Panc1 (cell line): ENCODE data around the gene CLEC14A. TPM values are rescaled to one million over a fixed set of nuclear protein-coding genes. Genes with fewer than 3 reads are reported as not detected.

Source experiments
- ATAC-seq: fragments of 200-7000 bp; cut with Tn5 transposase; 2 replicates; pipeline ENCODE4 v1.9.1; 2020; ENCODE audit warnings: mild to moderate bottlenecking, moderate library complexity
- BruUV-seq: library from RNA; stranded (reverse); fragments of 400-500 nt; replicated peaks from 2 replicates; lab custom pipeline; 2021; lab: Mats Ljungman, UMichigan
- CTCF ChIA-PET: fragments of 300-600 bp; sonication (Branson Sonifier 250); formaldehyde crosslinking; loops from one replicate; lab custom pipeline; 2022; ENCODE audit warnings: antibody characterized with exemption; lab: Charles Lee
- POLR2A ChIA-PET: fragments of 300-600 bp; sonication (Branson Sonifier 250); formaldehyde crosslinking; loops from one replicate; lab custom pipeline; 2022; ENCODE audit warnings: antibody characterized with exemption; lab: Charles Lee
- DNase-seq: peaks from one replicate; pipeline ENCODE4 v3.0.0-alpha.2; 2010; ENCODE audit warnings: low read depth, low spot score
- H3K27ac ChIP-seq: 2 replicates; pipeline ENCODE4 v1.5.1; 2011; ENCODE audit warnings: mild to moderate bottlenecking, low read length, inconsistent platforms
- H3K27me3 ChIP-seq: fragments of 200-500 bp; sonication (Bioruptor generic); 2 replicates; pipeline ENCODE4 v1.6.0; 2014; ENCODE audit warnings: low read length, inconsistent platforms; ENCODE audit not compliant: control insufficient read depth, insufficient read depth
- H3K36me3 ChIP-seq: fragments of 200-500 bp; sonication (Bioruptor generic); 2 replicates; pipeline ENCODE4 v1.5.1; 2014; ENCODE audit warnings: inconsistent platforms, mild to moderate bottlenecking, low read length, moderate library complexity; ENCODE audit not compliant: control insufficient read depth, insufficient read depth
- H3K4me1 ChIP-seq: 2 replicates; pipeline ENCODE4 v1.5.1; 2011; ENCODE audit warnings: inconsistent platforms, mild to moderate bottlenecking, low read length, moderate library complexity; ENCODE audit not compliant: control insufficient read depth, insufficient read depth
- H3K4me3 ChIP-seq, 2 experiments: 2 replicates each; pipeline ENCODE4 v1.5.1; 2011 to 2012; ENCODE audit warnings: low read depth in 2 of 2, low read length in 2 of 2, mild to moderate bottlenecking in 2 of 2, inconsistent platforms in 1 of 2, moderate library complexity in 1 of 2
- H3K9me3 ChIP-seq: fragments of 200-500 bp; sonication (Bioruptor generic); 2 replicates; pipeline ENCODE4 v1.5.1; 2014; ENCODE audit warnings: low read depth, mild to moderate bottlenecking, inconsistent platforms, low read length, moderate library complexity; ENCODE audit not compliant: control insufficient read depth, insufficient read depth
- POLR2AphosphoS5 ChIP-seq: IDR thresholded peaks from 2 replicates; pipeline ENCODE4 v1.6.1; 2012; ENCODE audit warnings: mild to moderate bottlenecking, low read depth, low read length, moderate library complexity
- REST ChIP-seq, 2 experiments: IDR thresholded peaks; 2 replicates each; pipeline ENCODE4 v1.6.1; 2011 to 2012; ENCODE audit warnings: low read depth in 2 of 2, control low read depth in 1 of 2, low read length in 1 of 2, mild to moderate bottlenecking in 1 of 2, moderate library complexity in 1 of 2; ENCODE audit not compliant: insufficient read depth in 1 of 2
- SIN3A ChIP-seq: IDR thresholded peaks from 2 replicates; pipeline ENCODE4 v1.6.1; 2012; ENCODE audit warnings: low read depth, mild to moderate bottlenecking, low read length, moderate library complexity, borderline replicate concordance; ENCODE audit not compliant: insufficient read depth
- TCF7L2 ChIP-seq: IDR thresholded peaks from 2 replicates; pipeline ENCODE4 v1.6.1; 2011; ENCODE audit warnings: mild to moderate bottlenecking, low read depth, low read length, inconsistent platforms
- in situ Hi-C: cut with HindIII; loops from 2 replicates; pipeline ENCODE4 v1.10.0; 2016; ENCODE audit warnings: low sequenced_read_pairs, low pct_unique_long_range_greater_than_20kb
- intact Hi-C: fragments of 100-400 bp; cut with micrococcal nuclease; formaldehyde crosslinking; loops from one replicate; pipeline ENCODE4 v1.10.0; 2022; ENCODE audit not compliant: unreplicated experiment
- total RNA-seq: library from RNA; stranded (reverse); gene quantifications from one replicate; pipeline ENCODE4 v1.2.1, GENCODE V29; 2021; ENCODE audit not compliant: unreplicated experiment
- TF ChIP-seq, protein P1 (sequence below): fragments of 450-650 bp; IDR thresholded peaks from 2 replicates; pipeline ENCODE4 v1.5.1; 2017; ENCODE audit warnings: mild to moderate bottlenecking

CLEC14A gene
- total RNA-seq, 1 experiment from 2014 or later = 0.10 TPM

GRCh38 chr14:38302034-38302433 is 46.1 kb upstream of the CLEC14A start:
- no peak overlapping the region for H3K27ac ChIP-seq
- no peak for DNase-seq
- no peak overlapping the region for H3K4me3 ChIP-seq
- H3K36me3 ChIP-seq = no peaks in the 10 kb centered on the region
- no peak for ATAC-seq
- in situ Hi-C loops = no loop called here
- H3K4me1 ChIP-seq = no peaks in the 10 kb centered on the region
- ChIA-PET POLR2A (no interaction called here), CTCF (no interaction called here)
- H3K27me3 ChIP-seq = no peaks in the 10 kb centered on the region
- intact Hi-C loops = no loop called here
- no peaks in the 10 kb centered on the region for H3K9me3 ChIP-seq
- BruUV-seq = no TSS peak
- TF ChIP-seq REST (IDR thresholded peaks at IDR 0.05; ENCODE audit: insufficient read depth in 1 of 2, low read depth in 2 of 2, low read length in 1 of 2) (no peak), TCF7L2 (no peak), SIN3A (no peak), POLR2AphosphoS5 (no peak)
- TF ChIP-seq, protein P1, sequence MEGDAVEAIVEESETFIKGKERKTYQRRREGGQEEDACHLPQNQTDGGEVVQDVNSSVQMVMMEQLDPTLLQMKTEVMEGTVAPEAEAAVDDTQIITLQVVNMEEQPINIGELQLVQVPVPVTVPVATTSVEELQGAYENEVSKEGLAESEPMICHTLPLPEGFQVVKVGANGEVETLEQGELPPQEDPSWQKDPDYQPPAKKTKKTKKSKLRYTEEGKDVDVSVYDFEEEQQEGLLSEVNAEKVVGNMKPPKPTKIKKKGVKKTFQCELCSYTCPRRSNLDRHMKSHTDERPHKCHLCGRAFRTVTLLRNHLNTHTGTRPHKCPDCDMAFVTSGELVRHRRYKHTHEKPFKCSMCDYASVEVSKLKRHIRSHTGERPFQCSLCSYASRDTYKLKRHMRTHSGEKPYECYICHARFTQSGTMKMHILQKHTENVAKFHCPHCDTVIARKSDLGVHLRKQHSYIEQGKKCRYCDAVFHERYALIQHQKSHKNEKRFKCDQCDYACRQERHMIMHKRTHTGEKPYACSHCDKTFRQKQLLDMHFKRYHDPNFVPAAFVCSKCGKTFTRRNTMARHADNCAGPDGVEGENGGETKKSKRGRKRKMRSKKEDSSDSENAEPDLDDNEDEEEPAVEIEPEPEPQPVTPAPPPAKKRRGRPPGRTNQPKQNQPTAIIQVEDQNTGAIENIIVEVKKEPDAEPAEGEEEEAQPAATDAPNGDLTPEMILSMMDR = no peak

DNA sequence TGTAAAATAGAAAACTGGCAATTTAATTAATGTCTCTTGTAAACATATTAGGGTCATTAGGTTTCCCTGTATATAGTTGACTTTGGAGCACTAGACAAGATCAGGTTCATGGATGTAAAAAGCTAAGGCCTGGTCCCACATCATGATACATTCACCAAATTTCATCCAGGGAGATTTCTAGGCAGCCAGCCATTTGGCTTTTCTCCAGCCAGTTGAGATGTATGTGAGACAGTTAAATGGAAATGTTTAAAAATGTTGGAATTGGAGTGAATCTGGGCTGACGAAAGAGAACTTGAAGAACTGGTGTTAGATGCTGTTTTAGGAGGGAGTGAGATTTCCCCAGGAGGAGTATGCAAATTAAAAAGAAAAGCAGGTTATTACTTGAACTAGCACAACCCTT is 41.8 kb upstream of the CLEC14A start:
- POLR2A ChIA-PET = no interaction called here
- no peak for TF ChIP-seq TCF7L2
- TF ChIP-seq REST (IDR thresholded peaks at IDR 0.05; ENCODE audit: insufficient read depth in 1 of 2, low read depth in 2 of 2, low read length in 1 of 2) = no peak
- no peaks in the 10 kb centered on the region for H3K27me3 ChIP-seq
- ATAC-seq (no peak), DNase-seq (no peak)
- no peak overlapping the region for H3K27ac ChIP-seq
- in situ Hi-C loops (no loop called here), intact Hi-C loops (no loop called here)
- CTCF ChIA-PET = no interaction called here
- no peaks in the 10 kb centered on the region for H3K4me1 ChIP-seq
- H3K9me3 ChIP-seq = no peaks in the 10 kb centered on the region
- no TSS peak for BruUV-seq
- no peak overlapping the region for H3K4me3 ChIP-seq
- no peaks in the 10 kb centered on the region for H3K36me3 ChIP-seq
